Measurements from ENCODE around the gene ZDHHC11B. TPM values are rescaled to one million over a fixed set of nuclear protein-coding genes. Genes with fewer than 3 reads are reported as not detected.
A peak's percentile ranks its signal among the peaks of the same experiment; 100 is the strongest.
"Not testable (repeated sequence)": the region's sequence is repeated elsewhere in the genome, so short reads cannot be mapped to it uniquely, and the experiment has no call there.

The ZDHHC11B gene
- total RNA-seq, 1 donor from 2014 or later = 0.64 TPM

- H3K36me3 ChIP-seq; H3K27ac ChIP-seq; intact Hi-C loops (cut with DNase I); H3K27me3 ChIP-seq; H3K4me3 ChIP-seq; H3K4me1 ChIP-seq; H3K9me3 ChIP-seq: not testable (repeated sequence)
- DNase-seq (ENCODE audit: low spot score in 2 of 2) = peak; percentile 7 to 54
Measured at GRCh38 chr5:771087-771781, 13.3 kb downstream of the ZDHHC11B start.

GRCh38 chr5:770585-770984, 13.9 kb downstream of the ZDHHC11B start:
- H3K27me3 ChIP-seq; H3K4me1 ChIP-seq; intact Hi-C loops (cut with DNase I); H3K9me3 ChIP-seq; H3K4me3 ChIP-seq; H3K27ac ChIP-seq: not testable (repeated sequence)
- peaks cover 8 to 16% of the 10 kb centered on the region in 2 donors for H3K36me3 ChIP-seq
- peak in 1 of 2 donors; percentile 9 for DNase-seq (ENCODE audit: low spot score in 2 of 2)

GRCh38 chr5:769485-770145, 14.9 kb downstream of the ZDHHC11B start:
- intact Hi-C loops (cut with DNase I); H3K4me3 ChIP-seq; H3K9me3 ChIP-seq; H3K4me1 ChIP-seq; H3K27ac ChIP-seq; H3K27me3 ChIP-seq: not testable (repeated sequence)
- DNase-seq (ENCODE audit: low spot score in 2 of 2) = peak in 1 of 2 donors; percentile 8
- peaks cover 8 to 20% of the 10 kb centered on the region in 2 donors for H3K36me3 ChIP-seq

- intact Hi-C loops (cut with DNase I) = no loop called here
- no peak for TF ChIP-seq CTCF (IDR thresholded peaks at IDR 0.05)
Measured at GRCh38 chr5:766666-767431, 17.7 kb downstream of the ZDHHC11B start.

GRCh38 chr5:765948-766631, 18.4 kb downstream of the ZDHHC11B start:
- Histone ChIP-seq H3K4me1 (no peaks in the 10 kb centered on the region), H3K27me3 (no peaks in the 10 kb centered on the region), H3K27ac (no peak overlapping the region), H3K4me3 (no peak overlapping the region), H3K9me3 (no peaks in the 10 kb centered on the region), H3K36me3 (peaks cover 8 to 20% of the 10 kb centered on the region in 2 donors)
- peak in 1 of 2 donors; percentile 59 for DNase-seq (ENCODE audit: low spot score in 2 of 2)
- TF ChIP-seq CTCF (IDR thresholded peaks at IDR 0.05) = no peak
- intact Hi-C loops (cut with DNase I) = no loop called here

More at GRCh38 chr5:766666-767431, 17.7 kb downstream of the ZDHHC11B start:
- Histone ChIP-seq H3K27me3 (no peaks in the 10 kb centered on the region), H3K4me3 (no peak overlapping the region), H3K27ac (no peak overlapping the region), H3K9me3 (no peaks in the 10 kb centered on the region), H3K4me1 (no peaks in the 10 kb centered on the region), H3K36me3 (peaks cover 8 to 20% of the 10 kb centered on the region in 2 donors)
- peak in 1 of 2 donors; percentile 62 for DNase-seq (ENCODE audit: low spot score in 2 of 2)

- Histone ChIP-seq H3K27me3 (no peaks in the 10 kb centered on the region), H3K4me3 (no peak overlapping the region), H3K9me3 (no peaks in the 10 kb centered on the region), H3K36me3 (peaks cover 8 to 20% of the 10 kb centered on the region in 2 donors), H3K27ac (no peak overlapping the region), H3K4me1 (no peaks in the 10 kb centered on the region)
- DNase-seq (ENCODE audit: low spot score in 2 of 2) = peak in 1 of 2 donors; percentile 62
- intact Hi-C loops (cut with DNase I) = no loop called here
- no peak for TF ChIP-seq CTCF (IDR thresholded peaks at IDR 0.05)
Measured at GRCh38 chr5:763998-764781, 20.3 kb downstream of the ZDHHC11B start.

Data from ascending aorta (tissue), 2 donors.